NCI-H510A treated with DMSO at 0.1 percent for 48 hours (cell line): ENCODE data around the gene ARHGAP21.
"Not testable (repeated sequence)": the region's sequence is repeated elsewhere in the genome, so short reads cannot be mapped to it uniquely, and the experiment has no call there.

Experiments used
- DNase-seq: peaks from one replicate; lab custom pipeline; 2025; lab: John Stamatoyannopoulos, UW

Gene ARHGAP21

DNA sequence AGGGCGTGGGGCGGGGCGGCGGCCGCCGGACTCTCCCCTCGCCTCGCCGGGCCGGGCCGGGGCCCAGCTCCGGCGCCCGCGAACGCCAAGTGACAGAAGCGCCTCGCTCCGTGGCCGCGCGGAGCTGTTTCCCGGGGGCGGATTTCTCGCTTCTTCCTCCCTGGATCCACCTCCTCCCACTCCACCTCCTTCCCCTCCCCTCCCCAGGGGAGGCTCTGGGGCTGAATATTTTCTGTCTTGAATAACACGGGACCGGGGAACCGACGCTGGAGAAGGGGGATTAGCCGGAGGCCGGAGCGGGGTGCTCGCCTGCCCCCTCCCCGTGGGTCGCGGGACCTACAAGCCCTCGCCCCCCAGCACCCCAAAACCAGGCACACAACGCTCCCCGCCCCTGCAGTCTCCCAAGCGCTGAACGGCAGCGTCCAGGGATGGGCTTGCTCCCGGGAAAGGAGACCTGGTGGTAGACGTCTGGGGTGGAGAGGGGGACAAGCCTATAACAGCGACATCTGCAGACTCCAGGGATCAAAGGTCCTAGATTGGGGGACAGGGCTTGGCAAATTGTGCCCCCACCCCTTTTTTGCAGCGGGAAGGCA lies at the start of gene ARHGAP21:
Gene ARHGAP21, minus strand, starts transcription at position 100 of the 593 bp plus-strand sequence. CDS start 1,988 bp downstream, outside the sequence.
- no peak for DNase-seq

DNA sequence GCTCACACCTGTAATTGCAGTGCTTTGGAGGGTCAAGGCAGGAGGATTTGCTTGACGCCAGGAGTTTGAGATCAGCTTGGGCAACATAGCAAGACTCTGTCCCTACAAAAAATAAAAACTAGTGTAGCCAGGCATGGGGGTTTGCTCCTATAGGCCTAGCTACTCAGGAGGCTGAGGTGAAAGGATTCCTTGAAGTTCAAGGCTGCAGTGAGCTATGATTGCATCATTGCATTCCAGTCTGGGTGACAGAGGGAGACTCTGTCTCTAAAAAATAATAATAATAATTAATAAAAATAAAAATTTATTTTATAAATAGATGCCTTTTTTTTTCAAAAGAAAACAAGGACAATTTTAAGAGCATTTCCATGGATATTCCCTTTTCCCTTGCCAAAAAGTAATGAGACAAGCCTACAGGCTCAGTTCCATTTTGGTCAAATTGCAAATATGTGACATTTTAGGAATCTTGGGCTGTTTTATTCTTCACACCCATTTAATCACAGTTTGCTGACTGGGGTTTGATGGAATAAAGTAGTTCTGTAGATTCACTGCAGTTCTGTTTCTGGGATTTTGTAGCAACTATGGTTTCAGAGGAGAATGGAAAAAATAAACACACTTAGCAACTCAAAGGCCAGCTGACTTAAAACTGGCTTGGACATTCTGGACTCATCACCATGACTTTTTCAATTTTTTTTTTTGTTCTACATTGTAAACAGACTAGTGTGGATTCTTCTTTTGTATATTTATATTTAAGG lies 48.4 kb upstream of the ARHGAP21 start:
- DNase-seq = no peak

DNA sequence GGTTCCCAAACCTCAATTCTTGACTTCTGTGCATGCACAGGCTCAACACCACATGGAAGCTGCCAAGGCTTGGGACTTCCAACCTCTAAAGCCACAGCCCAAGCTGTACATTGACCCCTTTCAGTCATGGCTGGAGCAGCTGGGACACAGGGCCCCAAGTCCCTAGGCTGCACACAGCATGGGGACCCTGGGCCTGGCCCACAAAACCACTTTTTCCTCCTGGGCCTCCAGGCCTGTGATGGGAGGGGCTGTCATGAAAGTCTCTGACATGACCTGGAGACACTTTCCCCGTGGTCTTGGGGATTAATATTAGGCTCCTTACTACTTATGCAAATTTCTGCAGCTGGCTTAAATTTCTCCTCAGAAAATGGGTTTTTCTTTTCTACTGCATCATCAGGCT lies 41.3 kb upstream of the ARHGAP21 start:
- not testable (repeated sequence) for DNase-seq

GRCh38 chr10:24762966-24763623 lies 39.4 kb upstream of the ARHGAP21 start:
- no peak for DNase-seq

DNA sequence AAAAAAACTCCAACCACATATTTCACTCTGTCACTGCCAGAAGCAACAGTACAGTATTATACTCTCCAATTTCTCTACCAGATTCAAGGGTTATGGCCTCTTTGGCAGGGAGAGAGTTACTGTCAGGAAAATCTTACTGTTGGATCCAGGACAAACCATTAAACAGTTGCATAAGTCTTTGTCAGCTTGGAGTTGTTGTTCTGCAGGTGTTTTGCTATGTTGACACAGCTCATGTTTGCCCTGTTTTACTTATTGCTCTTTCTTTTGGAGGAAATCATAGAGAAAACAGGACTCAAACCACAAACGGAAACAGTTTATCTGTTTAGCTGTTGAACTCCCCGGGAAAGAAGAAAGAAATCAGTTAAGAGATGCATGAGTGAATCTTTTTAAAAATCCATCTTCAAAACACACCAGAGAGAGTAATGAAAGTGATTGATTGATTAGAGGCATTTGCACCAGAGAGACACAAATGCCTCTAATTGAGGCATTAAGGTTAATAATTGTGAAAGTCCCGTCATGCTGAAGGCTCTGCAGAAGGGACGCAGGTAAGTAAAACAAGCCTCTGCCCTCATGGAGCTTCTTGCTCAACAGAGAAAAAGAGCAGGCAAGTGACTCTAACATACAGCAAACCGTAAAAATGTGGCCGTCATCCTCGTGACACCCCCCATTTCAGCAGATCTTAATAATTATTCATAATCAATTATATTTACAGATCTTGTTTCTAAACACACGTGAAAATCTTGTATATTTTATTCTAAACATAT lies 38.7 kb upstream of the ARHGAP21 start:
- no peak for DNase-seq

DNA sequence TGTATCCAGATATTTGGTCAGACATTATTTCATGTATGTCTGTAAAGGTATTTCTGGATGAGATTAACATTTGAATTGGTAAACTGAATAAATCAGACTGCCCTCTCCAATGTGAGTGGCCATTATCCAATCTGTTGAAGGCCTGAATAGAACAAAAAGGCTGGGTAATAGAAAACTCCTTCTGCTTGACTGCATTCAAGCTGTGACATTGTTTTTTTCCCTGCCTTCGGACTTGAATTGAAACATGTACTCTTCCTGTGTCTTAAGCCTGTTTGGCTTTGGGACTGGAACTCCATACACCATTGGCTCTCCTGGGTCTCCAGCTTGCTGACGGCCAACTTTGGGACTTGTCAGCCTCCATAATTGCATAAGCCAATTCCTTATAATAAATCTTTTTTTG lies 36.0 kb upstream of the ARHGAP21 start:
- no peak for DNase-seq

DNA sequence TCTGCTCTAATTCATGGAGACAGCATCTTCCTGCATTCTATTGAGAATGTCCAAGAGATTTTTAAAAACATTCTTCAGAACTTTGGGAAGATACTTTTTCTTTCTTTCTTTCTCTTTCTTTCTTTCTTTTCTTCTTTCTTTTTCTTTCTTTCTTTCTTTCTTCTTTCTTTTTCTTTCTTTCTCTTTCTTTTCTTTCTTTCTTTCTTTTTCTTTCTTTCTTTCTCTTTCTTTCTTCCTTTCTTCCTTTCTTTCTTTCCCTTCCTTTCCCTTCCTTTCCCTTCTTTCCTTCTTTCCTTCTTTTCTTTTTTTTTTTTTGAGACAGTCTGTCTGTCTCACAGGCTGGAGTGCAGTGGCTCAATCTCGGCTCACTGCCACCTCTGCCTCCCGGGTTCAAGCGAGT lies 34.6 kb upstream of the ARHGAP21 start:
- not testable (repeated sequence) for DNase-seq

DNA sequence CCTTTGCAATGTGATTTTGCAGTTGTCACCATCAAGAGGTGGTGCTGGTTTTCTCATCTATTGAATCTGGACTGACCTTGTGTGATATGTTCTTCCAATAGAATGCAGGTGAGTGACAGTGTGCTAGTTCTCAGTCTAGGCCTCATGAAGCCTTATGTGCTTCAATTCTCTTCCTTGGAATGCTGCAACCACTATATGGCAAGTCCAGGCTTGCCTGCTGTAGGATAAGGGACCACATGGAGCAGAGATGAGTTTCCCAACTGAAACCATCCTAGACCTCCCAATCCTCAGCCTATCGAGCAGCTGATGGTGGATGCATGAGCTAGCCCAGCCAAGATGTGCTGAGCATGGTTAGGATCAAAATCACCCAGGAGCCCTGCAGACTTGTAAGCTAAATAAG lies 32.6 kb upstream of the ARHGAP21 start:
- DNase-seq = no peak

GRCh38 chr10:24751716-24752115 lies 28.0 kb upstream of the ARHGAP21 start:
- no peak for DNase-seq

DNA sequence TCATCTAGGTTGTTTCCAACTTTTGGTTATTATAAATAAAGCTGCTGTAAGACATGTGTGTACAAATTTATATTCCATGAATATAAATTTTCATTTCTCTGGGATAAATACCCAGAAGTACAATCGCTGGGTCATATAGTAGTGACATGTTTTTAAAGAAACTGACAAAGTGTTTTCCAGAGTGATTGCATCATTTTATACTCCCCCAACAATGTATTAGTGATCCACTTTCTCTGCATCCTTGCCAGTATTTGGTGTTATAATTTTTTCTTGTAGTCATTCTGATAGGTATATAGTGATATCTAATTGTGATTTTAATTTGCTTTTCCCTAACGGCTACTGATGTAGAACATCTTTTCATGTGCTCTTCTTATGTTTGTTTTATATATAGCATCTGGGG lies 27.0 kb upstream of the ARHGAP21 start:
- DNase-seq = no peak

DNA sequence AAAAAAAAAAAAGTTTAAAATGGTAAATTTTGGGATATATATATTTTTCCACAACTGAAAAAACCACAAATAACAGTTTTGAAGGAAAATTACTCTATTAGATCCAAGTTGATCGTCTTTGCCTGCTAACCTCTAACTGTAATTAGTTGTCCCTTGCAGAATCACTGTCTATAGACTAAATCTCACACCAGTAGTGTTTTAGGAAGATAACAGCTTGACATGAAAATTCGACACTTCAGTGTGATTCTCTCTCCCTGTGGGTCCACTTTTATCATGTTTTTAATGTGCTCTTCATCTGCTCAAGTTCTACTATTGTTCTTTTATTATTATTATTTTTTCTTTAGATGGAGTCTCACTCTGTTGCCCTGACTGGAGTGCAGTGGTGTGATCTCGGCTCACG lies 24.5 kb upstream of the ARHGAP21 start:
- DNase-seq = no peak

- no peak for DNase-seq
These were observed 21.3 kb upstream of the ARHGAP21 start for GRCh38 chr10:24744946-24745345.

DNA sequence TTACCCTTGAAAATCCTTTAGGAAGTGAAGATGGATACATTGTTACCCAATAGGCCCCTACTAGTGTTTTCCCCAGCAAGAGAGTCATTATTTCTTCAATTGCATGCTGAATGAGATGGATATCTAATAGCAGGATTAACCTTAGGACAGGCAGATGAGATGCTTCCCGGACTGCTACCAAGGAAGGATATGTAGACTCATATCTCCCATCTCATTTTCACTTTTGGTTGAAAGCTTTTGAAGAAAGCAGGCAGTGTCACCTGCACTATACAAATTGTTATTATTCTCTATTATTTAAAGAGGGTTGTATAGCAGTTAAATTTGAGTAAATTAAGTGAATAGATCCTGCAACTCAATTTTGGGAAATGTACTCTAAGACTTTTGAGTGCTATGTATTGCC lies 17.0 kb upstream of the ARHGAP21 start:
- DNase-seq = no peak

DNA sequence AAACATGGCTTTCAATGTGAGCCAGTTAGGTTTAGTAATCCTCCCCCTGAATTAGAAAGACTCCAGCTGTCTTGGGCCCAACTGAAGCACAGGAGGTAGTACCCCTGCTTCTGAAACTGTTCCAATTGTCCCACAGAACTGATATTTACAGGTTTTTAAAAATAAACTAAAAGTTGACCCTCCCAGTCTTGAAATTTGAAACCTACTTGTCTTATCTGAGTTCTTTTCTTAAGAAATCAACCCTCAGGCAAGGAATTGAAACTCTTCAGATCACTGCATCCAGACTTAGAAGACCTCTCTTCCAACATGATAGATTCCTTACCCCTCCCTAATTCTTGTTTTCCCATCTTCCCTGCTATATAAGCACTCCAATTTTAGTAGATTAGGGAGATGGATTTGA lies 13.3 kb upstream of the ARHGAP21 start:
- no peak for DNase-seq

GRCh38 chr10:24731942-24732341 lies 8.3 kb upstream of the ARHGAP21 start:
- DNase-seq = no peak

DNA sequence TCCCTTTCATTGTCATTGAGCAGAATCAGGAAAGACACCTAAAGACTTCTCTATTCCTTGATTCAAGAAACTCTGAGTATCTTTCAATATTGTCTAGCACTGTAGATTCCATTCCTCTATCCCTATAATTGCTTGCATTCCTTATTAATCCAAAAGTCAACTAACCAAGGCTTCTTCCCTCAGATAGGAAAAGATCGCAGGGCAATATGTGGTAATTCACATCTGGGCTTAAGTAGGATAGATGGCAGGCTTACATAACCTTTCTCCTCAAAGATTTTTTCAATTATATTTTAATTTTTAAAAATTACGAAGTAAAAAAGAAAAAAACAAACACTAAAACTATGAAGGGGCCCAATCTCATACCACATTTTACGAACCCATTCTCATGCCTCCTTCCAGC lies 7.1 kb upstream of the ARHGAP21 start:
- no peak for DNase-seq

DNA sequence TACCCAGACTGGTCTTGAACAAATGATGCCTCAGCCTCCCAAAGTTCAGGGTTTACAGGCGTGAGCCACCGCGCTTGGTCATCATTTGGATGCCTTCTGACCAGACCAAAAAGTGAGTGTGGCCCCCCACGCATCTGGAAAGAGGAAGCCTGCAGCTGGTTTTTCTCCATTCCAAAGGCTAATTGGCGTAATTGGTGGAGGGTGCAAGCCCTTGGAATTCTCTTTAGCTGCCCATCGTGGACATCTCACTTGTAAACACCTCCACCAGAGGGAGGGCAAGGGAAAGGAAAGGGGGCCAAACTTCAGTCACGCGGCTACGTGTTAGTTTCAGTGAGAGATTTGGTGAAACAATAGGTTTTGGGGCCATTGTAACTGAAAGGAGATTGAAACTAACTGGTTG lies 4.1 kb upstream of the ARHGAP21 start:
- DNase-seq = no peak

DNA sequence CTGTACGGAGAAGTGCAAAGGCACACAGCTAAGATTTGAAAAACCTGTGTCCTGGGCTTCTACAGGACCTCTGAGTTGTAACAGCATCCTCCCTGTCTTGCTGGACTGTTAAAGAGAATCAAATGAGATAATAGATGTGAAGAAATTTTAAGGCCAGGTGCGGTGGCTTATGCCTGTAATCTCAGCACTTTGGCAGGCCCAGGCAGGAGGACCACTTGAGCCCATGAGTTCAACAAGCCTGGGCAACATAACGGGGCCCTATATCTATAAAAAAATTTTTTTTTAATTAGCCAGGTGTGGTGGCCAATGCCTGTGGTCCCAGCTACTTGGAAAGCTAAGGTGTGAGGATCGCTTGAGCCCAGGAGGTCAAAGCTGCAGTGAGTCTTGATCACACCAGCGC lies 2.9 kb upstream of the ARHGAP21 start:
- no peak for DNase-seq

- DNase-seq = not testable (repeated sequence)
These were observed 2.3 kb upstream of the ARHGAP21 start for GRCh38 chr10:24726029-24726428.

- DNase-seq = peak; percentile 78
These were observed 918 bp upstream of the ARHGAP21 start for GRCh38 chr10:24724381-24725228.

GRCh38 chr10:24723386-24723787 lies 300 bp downstream of the ARHGAP21 start:
- DNase-seq = no peak
